ENCODE measurements around the gene AHDC1. TPM values are rescaled to one million over a fixed set of nuclear protein-coding genes. Genes with fewer than 3 reads are reported as not detected.

AHDC1 gene
- total RNA-seq, 4 donors from 2014 or later = 37.7 to 63.0 (median 52.5) TPM

DNA sequence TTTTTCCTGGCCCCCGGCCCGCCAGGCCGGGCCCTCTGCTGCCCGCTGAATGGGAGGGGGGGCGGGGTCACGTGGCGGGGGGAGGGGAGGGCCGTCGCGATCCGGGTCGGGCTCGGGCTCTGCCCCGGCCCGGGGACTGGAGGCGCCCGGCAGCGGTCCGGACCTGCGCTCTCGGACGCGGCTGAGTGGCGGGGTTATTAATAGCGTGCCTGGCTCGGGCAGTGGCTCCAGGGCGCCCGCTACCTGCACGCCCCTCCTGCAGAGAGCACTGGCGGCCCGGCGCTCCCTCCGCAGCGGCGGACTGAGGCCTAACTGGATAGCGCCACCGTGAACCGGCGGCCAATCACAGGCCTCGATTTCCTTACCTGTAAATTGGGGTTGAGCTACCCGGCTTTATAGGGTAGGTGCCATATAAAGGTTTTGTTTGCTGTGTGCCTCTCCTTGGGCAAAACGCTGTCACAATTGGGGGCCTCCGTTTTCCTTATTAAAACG, 28.1 kb downstream of the AHDC1 start:
- WGBS, 2 donors = 4 to 17% methylated on average over 16 to 40 of the region's 44 CpGs
- H3K4me3 ChIP-seq (ENCODE audit: low read depth, poor library complexity, severe bottlenecking) = no peak overlapping the region
- TF ChIP-seq, protein P1, sequence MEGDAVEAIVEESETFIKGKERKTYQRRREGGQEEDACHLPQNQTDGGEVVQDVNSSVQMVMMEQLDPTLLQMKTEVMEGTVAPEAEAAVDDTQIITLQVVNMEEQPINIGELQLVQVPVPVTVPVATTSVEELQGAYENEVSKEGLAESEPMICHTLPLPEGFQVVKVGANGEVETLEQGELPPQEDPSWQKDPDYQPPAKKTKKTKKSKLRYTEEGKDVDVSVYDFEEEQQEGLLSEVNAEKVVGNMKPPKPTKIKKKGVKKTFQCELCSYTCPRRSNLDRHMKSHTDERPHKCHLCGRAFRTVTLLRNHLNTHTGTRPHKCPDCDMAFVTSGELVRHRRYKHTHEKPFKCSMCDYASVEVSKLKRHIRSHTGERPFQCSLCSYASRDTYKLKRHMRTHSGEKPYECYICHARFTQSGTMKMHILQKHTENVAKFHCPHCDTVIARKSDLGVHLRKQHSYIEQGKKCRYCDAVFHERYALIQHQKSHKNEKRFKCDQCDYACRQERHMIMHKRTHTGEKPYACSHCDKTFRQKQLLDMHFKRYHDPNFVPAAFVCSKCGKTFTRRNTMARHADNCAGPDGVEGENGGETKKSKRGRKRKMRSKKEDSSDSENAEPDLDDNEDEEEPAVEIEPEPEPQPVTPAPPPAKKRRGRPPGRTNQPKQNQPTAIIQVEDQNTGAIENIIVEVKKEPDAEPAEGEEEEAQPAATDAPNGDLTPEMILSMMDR (IDR thresholded peaks at IDR 0.05) = no peak
- no peak for TF ChIP-seq POLR2A (IDR thresholded peaks at IDR 0.05)
- no peak for DNase-seq (ENCODE audit: low spot score in 2 of 2)
- intact Hi-C loops (cut with DNase I; ENCODE audit: low total_unique reads) = no loop called here

DNA sequence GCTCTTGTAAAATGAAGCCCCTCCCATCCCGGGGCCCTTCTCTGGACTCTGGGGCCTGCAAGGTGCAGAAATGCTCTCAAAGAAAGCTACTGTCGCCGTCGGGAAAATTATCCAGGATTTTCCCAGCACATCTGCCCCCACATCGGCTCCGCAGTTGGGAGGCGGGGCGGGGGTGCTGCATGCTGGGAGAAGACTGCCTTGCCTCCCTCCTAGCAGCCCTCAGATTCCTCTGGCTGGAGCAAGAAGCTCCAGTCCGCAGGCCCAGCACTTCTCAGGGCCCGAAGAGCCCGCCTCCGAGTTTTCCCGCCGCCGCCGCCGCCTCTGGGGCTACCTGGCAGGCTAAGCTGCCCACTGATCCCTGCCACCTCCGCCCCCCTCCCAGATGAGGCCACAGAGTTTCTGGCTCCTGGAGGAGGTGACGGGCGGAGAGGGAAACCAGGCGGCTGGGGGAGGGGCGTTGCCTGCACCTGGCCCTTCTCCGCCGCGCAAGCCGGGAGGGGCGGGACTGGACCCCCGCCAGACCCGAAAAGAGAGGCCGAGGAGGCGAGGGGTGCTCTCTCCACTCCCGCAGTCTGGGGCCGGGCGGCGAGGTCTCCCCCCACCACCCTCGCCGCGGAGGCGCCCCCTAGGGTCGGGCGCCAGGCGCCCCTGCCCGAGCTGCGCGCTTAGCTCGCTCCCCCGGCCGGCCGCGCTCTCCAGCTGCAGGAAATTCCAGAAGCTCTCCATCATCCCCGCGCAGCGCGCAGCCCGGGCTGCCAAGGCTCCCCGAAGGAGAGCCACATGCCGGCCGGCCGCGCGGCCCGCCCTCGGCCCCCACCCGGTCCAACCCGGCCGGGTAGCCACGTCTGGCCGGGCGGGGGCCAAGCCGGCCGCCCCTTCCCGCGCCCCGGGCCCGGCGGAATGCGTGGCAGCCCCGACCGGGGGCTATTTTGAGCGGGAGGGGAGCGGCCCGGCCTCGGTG, 28.8 kb downstream of the AHDC1 start:
- no peak for DNase-seq (ENCODE audit: low spot score in 2 of 2)

DNA sequence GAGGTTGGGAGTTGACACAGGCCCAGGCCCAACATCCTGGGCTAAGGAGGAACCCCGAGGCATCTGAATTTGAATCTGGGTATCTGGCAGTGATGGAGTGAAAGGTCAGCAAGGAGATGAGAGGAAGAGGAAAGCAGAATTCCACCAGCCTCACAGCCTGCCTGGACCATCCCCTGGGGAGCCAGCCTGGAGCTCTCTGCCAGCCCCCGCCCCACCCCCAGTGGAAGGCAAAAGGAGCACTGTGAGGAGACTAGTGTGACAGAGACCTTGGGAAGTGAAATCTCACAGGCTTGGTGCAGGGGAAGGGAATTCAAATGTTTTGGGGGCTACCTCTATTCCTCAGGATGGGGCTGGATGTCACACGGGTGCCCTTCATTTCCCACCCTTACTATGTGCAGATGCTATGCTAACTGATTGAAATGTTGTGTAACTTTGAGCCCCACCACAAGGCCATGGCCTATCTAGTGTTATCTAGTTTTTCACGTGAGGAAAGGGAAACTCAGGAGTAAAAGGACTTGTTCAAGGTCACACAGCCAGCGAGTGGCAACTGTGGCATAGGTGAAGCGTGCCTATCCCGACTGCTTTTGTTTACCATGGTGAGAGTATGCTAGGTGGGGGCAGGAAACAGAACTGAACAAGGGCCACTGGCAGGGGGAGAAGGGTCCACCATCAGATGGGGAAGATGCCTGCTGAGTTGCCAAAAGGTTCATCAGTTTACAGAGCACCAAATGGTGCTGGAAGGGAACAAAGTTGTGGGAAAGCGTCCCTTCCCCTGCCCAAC, 29.8 kb downstream of the AHDC1 start:
- 71 to 73% methylated on average over 8 of the region's 8 CpGs for WGBS, 2 donors
- no peak overlapping the region for H3K4me3 ChIP-seq (ENCODE audit: low read depth, poor library complexity, severe bottlenecking)
- intact Hi-C loops (cut with DNase I; ENCODE audit: low total_unique reads) = no loop called here
- no peak for DNase-seq (ENCODE audit: low spot score in 2 of 2)
- TF ChIP-seq, protein P1 (IDR thresholded peaks at IDR 0.05) = no peak
- no peak for TF ChIP-seq POLR2A (IDR thresholded peaks at IDR 0.05)

More for the DNA sequence above, 28.8 kb downstream of the AHDC1 start:
- TF ChIP-seq, protein P1 (IDR thresholded peaks at IDR 0.05) = no peak
- no peak for TF ChIP-seq POLR2A (IDR thresholded peaks at IDR 0.05)
- intact Hi-C loops (cut with DNase I; ENCODE audit: low total_unique reads) = no loop called here
- no peak overlapping the region for H3K4me3 ChIP-seq (ENCODE audit: low read depth, poor library complexity, severe bottlenecking)
- WGBS, 2 donors = 9 to 22% methylated on average over 23 to 82 of the region's 83 CpGs

DNA sequence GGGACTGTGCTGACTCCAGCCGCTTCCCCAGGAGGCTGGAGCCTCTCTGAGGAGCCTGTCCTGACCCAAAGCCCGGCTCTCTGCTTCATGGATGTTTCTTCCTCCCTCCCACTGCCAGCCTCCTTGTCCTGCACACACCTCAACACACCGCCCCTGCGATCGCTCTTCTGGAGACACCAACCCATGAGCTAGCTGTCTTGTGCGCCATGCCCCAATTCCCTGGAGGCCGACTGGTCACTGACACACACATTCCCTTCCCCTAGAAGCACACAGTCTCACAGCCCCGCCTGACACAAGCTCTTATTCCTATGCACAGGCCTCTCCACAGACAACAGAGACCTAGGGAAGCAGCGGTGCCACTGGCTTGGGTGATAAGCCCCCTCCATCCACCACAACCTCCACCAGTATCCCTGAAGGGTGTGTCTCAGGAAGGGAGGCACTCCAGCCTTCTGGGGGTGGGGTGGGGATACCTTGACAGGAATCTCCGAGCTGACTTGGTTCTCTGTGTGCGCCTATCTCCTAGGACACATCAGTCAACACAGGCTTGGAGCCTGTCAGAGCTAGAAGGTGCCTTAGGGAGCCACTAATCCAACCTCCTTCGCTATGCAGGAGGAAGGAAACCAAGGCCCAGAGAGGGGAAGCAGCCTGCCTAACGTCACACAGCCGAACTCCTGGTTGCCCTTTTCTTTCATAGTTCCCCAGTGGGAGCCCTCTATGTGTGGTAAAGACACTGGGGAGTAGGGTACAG, 31.1 kb downstream of the AHDC1 start:
- intact Hi-C loops (cut with DNase I; ENCODE audit: low total_unique reads) = no loop called here

More for the DNA sequence above, 31.1 kb downstream of the AHDC1 start:
- DNase-seq (ENCODE audit: low spot score in 2 of 2) = no peak
- TF ChIP-seq, protein P1 (IDR thresholded peaks at IDR 0.05) = no peak
- TF ChIP-seq POLR2A (IDR thresholded peaks at IDR 0.05) = no peak
- H3K4me3 ChIP-seq (ENCODE audit: low read depth, poor library complexity, severe bottlenecking) = no peak overlapping the region
- 38 to 39% methylated on average over 14 of the region's 14 CpGs for WGBS, 2 donors
